Stimulated activated CD8-positive, alpha-beta memory T cell treated with anti-CD3 and anti-CD28 coated beads, Interleukin-15, amount 100 ng/mL, for 48 hours (primary cell): ENCODE data around the gene JCAD.

Source experiments
- DNase-seq, 2 donors: peaks; one replicate each; pipeline ENCODE4 v3.0.0-alpha.2; 2020; ENCODE audit warnings: low read depth in 2 of 2

Gene JCAD

DNA sequence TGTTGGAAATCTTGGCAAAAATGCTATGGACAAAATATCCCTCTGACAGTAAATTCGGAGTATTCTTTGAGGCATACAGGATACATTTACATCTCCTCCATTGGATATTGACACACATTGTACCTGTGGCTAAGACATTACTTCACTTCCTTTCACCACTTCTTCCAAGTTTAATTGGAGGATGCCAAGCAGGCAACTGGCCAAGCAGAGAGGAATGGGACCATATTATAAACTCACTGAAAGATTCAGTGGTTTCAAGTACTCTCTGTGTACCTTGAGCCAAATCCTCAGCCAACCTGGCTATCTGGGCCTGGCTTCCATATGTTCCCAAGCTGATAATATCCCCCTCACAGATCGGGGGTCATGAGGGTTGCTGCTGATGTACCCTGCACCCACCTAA is 14.7 kb upstream of the JCAD start:
- DNase-seq: no peak

DNA sequence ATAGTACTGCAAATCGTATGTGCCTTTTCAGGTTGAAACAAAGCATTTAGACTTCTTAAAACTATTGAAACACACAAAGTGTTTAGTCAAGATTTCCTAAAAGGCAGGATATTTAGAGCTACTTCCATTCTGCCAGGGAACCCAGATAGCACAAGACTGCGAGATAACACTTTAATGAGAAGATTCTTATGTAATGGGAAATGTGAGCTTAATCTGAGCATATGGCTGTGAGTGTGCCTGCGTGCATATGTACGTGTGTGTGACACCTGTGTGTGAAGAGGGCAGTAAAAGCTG is 14.3 kb upstream of the JCAD start:
- DNase-seq: no peak

DNA sequence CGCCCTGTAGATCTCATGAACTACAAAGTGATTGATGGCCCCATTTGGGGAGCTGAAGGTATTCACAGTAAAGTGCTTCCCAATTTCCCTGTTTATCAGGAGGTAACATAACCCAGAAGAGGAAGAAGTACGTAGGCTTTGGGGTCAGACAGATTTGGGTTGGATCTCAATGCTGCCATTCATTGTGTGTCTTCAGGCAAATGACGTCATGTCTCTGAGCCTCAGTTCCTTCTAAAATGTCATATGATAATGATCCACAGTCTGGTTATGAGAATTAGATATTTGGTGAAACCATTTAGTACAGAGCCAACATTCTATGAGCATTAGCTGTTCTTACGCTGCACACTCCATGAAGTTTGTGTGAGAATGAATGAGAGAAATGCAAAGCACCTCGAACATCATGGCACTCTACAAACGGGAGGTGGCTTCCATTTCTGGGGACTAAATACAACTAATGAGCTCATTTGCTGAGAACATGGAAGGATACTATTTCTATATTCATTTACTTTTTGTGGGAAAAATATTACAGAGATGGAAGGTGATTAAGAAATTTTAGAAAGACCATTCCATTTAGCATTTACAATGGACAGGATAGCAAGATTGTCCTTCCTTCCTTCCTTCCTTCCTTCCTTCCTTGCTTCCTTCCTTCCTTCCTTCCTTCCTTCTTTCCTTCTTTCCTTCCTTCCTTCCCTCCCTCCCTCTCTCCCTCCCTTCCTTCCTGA is 13.8 kb upstream of the JCAD start:
- DNase-seq: no peak

- no peak for DNase-seq
Observed at GRCh38 chr10:30072068-30072467, 12.7 kb upstream of the JCAD start.

DNA sequence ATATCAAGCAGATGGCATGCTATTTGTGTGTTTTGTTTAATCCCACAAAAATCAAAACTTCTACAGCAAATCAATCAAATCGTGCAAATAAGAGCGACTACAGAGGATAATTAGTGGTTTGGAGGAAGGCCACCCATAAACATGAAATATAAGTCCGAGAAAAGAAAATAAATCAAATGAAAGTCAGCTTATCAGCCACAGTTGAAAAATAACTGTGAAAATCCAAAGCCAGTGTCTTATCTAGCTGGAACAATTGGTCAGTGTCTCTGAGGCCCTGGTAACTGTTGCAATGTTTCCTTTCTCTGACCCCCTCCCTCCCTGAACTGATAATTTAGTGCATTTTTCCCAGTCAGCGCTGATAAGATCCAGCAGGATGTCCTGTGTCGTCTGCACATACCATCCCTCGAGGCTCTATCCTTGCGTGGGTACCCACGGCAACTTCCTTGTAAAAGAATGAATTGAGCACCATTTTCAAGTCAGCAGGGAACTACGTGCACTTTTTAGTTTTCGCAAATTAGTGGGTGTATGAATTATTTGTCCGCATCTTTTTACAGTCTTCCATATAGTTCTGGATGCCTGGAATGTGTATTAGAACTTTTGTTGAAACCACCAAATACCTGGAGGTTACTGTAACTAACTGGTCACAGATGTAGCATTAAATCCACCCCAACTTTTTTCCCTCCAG is 10.8 kb upstream of the JCAD start:
- no peak for DNase-seq

- no peak for DNase-seq
Observed at GRCh38 chr10:30068492-30069223, 9.3 kb upstream of the JCAD start.

DNA sequence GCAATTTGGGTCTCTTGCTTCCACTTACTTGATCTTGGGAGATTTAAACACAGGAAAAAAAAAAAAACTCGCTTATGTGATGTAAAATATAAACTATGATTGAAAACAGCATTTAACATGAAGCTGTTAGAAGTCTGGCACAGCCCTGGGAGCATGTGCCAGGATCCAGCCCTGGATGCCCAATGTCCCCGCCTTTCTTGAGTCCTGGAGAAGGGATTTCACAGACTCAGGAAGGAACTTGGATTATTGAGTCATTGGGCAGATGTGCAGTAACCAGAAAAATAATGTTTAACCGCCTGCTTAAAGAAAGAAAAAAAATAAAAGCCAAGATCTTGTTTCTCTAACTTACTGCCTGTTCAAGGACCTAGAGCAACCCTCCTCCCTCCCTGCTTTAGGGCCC is 3.7 kb upstream of the JCAD start:
- DNase-seq: no peak

DNA sequence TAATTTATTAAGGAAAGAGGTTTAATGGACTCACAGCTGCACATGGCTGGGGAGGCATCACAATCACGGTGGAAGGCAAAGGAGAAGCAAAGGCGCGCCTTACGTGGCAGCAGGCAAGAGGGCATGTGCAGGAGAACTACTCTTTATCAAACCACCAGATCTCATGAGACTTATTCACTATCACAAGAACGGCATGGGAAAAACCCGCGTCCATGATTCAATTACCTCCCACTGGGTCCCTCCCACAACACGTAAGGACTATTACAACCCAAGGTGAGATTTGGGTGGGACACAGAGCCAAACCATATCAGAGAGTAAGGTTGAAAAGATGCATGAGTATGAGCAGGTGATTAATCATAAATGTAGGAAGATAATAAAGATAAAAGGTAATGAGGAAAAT is 3.2 kb upstream of the JCAD start:
- DNase-seq: no peak

DNA sequence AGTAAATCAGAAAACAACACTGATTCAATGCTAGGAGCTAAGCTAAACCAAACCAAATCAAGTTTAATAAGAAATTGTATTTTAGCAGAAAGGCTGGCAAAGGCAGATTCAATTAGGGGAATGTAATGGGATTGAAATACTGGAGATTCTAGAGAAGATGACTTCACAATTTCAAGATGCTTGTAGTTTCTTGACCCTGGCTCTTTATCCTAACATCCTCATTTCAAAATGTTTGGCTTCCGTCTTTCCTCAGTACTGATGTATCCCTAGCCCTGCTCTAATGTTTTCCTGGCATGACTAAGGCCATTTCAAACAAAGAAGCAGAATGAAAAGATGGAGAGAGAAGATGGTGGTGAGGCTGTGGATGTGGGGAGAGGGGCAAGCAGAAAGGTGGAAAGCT is 2.7 kb upstream of the JCAD start:
- DNase-seq: no peak

DNA sequence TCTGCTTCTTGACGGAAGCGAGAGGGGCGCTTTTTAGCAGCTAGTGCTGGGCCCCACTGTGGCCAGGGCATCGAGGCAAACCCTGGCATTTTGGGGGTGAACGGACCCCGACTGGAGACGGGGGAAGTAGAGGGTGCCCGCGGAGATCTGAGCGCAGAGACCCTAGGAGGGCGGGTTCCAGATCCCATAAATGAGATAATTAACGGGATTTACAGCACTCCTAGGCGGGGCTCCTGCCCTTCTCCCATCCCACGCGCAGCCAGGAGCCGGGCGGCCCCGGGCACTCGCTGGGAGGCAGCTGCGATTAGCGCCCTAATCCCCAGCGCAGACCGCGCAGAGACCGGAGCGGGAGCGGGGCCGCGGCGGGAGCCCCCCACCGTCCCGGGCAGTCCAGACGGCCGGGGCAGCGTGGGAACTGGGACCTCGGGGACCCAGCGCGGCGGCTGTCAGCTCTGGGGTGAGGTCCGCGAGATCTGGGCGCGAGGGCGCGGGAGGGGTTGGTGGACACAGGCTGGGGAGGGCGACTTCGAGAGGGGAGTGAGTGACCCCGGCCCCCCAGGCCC is 735 bp downstream of the JCAD start:
- DNase-seq: no peak

DNA sequence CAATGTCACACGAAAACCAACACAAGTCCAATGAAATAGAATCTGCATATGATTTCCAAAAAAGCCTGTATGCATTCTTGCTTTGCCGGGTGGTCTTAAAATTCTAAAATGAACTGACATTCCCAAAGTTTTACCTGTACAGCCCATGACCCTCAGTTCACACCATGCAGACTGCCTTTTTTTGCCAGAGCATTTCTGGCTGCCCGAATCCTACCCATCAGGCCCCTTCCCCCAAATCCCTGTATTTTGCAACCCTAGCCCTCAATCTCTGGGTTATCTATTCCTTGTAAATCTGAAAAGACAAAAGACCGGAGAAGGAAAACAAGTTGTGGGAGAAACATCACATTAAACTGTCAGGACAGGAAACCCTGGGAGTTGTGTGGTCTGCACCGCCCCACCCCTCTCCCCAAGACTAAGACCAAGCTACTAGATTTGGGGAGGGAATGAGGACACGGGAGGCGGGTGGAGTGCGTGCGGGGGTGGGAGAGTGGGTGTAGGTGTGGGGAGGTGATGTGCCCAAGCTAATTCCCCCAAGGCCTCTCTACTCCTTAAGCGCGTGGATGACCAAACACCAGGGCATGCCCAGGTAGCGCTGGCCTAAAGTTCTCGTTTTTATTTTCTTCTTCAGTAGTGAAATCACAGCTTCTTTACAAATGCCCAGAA is 1.4 kb downstream of the JCAD start:
- no peak for DNase-seq

DNA sequence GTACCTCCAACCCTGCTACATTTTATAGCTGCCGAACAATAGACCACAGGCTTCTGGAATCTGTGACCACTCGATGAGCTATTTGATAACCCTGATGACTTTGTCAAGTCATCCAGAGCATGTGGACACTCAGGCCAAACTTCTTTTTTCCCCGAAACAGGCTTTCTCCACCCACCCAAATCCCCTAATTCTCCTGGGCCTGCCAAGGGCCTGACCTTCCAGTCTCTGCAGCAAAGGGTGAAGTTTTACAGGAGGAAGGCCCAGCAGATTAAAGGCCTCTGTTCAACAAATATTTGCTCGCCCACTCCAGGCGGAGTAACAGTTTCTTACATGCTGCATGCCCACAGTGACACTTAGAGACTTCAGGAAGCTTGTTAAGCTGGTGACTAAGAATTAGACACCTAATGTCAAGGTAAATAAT is 2.0 kb downstream of the JCAD start:
- DNase-seq: no peak

DNA sequence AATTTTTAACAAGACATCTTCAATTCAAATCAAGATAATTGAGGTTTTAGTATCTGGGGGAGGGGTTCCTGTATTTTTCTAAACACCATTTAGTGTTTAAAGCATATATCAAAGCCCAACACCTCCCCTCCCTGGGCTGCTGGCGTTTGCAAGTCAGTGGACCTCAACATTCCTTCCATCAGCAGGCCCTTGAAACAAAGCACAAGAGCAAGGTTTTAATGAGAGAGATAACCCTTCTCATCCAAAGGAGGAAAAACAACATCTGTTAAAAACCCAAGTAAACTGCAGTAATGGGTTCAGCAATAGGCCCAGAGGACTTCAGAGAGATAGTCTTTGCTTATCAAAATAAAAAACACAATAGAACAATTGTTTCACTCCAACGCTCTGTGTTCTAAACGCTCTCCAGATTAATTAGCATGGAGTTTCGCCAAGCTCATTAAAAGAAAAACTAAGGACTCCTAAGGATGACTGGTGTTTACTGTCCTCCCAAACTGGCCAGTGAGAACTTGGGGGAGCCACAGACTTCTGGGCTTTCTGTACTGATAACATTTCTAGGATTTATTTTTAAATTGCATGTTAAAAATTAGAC is 2.5 kb downstream of the JCAD start:
- DNase-seq: no peak

DNA sequence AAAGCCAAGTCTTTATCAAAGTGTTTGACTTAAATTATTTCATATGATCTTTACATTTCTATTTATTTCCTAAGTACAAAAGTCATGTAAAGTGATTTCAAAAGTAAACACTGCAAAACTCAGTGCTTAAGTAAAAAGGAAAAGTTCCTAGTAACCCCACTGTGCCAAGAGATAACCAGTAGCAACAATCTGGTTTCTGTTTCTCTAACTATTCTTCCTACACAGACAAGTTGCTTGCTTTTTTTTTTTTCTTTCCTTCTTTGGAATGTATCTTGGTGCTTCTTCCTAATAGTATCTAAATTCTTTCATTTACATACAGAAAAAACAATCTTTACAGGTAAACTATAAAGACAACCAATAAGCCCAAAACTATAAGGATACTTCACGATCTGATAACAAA is 3.1 kb downstream of the JCAD start:
- no peak for DNase-seq

DNA sequence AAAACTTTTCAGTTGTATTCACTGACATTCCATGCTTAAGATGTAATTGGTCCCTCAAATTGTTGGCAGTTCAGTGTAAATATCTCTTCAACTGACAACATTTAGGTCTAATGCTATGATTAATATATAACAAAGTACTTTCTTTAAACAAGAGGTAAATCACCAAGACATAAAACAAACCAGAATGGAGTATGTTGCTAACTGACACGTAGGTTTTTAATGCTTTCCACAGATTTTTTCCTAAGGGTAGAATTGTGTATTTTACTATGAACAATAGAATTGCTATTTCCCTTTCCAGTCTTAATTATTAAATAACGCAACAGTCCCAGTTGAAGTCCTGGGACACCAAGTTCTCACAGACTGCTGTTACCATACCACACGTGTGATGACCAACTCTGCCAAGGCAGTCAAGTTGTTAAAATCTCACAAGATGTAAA is 4.1 kb downstream of the JCAD start:
- DNase-seq: no peak

DNA sequence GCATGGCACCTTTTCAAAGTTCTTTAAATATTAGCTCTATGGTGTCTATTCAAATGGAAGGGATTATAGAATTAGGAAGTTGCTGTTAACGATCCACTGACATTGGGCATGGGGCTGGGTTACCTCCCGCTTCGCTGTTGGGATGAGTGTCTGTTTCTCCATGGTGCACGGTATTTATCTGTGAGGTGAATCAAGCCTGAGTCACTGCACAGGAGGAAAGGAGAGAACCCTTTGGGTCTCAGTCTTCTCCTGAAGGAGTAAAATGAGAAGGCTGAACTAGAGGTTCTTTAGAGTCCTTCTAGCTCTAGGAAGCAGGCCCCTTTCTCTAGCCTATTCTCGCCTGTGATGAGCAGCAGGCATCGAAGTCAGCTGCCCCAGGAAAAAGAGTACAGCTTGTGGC is 7.3 kb downstream of the JCAD start:
- DNase-seq: no peak

DNA sequence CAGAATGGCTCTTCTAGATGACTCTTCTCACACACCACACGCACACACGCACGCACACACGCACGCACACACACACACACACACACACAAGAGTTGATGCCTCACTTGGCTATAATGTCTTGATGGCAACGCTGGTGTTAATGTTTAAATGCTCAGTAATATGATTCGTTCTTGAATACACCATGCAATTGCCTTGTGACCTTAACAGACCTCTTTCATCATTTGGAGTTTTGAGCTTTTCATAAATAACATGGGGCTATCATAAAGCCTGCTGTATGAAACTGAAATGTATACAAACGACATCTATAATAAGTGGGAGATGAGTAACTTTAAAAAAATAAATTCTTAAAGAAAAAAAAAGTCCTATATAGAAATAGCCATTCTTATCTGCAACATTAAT is 8.2 kb downstream of the JCAD start:
- DNase-seq: no peak

- no peak for DNase-seq
Observed at GRCh38 chr10:30050411-30050810, 9.0 kb downstream of the JCAD start.

GRCh38 chr10:30048768-30049517 is 10.4 kb downstream of the JCAD start:
- no peak for DNase-seq

GRCh38 chr10:30047924-30048531 is 11.4 kb downstream of the JCAD start:
- no peak for DNase-seq

- peak in 1 of 2 donors; percentile 8 for DNase-seq
Observed at GRCh38 chr10:30047430-30047829, 12.0 kb downstream of the JCAD start.
